Astrocyte (in vitro differentiated cells and primary cell): ENCODE results near the gene TNRC6A.

ENCODE experiments used
- CTCF ChIP-seq: IDR thresholded peaks from 2 replicates; pipeline ENCODE4 v1.5.1; 2011; ENCODE audit warnings: low read depth, mild to moderate bottlenecking, inconsistent platforms, low read length, moderate library complexity; ENCODE audit not compliant: insufficient read depth
- EZH2 ChIP-seq: IDR thresholded peaks from 2 replicates; pipeline ENCODE4 v1.6.1; 2012; ENCODE audit warnings: mild to moderate bottlenecking, low read length, inconsistent platforms; ENCODE audit not compliant: insufficient read depth

GRCh38 chr16:24729243-24729950 lies at the start of gene TNRC6A:
- TF ChIP-seq EZH2 (no peak), CTCF (no peak)
